Cardiac muscle cell (in vitro differentiated cells and primary cell): ENCODE results near the gene SLC1A2. TPM values are rescaled to one million over a fixed set of nuclear protein-coding genes. Genes with fewer than 3 reads are reported as not detected.
A peak's percentile ranks its signal among the peaks of the same experiment; 100 is the strongest.

Experiments used
- DNase-seq, 2 donors: peaks; one replicate each; pipeline versions ENCODE4 v3.0.0 to v3.0.0-alpha.2; 2010 to 2017; ENCODE audit warnings: low read depth in 1 of 2, low spot score in 1 of 2
- H3K27ac ChIP-seq: fragments of 200-600 bp; sonication (generic); 2 replicates; pipeline ENCODE4 v1.5.1; 2016
- H3K27me3 ChIP-seq: fragments of 200-600 bp; sonication (generic); 2 replicates; pipeline ENCODE4 v1.6.0; 2016; ENCODE audit warnings: control low read depth
- H3K36me3 ChIP-seq: fragments of 200-600 bp; sonication (generic); 2 replicates; pipeline ENCODE4 v1.5.1; 2016; ENCODE audit warnings: control low read depth
- H3K4me1 ChIP-seq: fragments of 200-600 bp; sonication (generic); 2 replicates; pipeline ENCODE4 v1.8.1; 2017; ENCODE audit warnings: low read depth, mild to moderate bottlenecking, mixed run types
- H3K4me3 ChIP-seq: fragments of 200-600 bp; sonication (generic); 2 replicates; pipeline ENCODE4 v1.5.1; 2016; ENCODE audit warnings: mild to moderate bottlenecking
- H3K9me3 ChIP-seq: fragments of 200-600 bp; sonication (generic); 2 replicates; pipeline ENCODE4 v1.5.1; 2017; ENCODE audit warnings: low read depth, mild to moderate bottlenecking, control low read depth
- polyA plus RNA-seq: library from polyadenylated mRNA; unstranded; fragments of >200 nt; fragmentation: Nextera tagmentation; extraction: Ambion mirVana; gene quantifications from 2 replicates; pipeline ENCODE4 v1.2.1, GENCODE V29; 2016
- total RNA-seq: library from RNA; depleted of rRNA; stranded (reverse); fragments of >200 nt; gene quantifications from 2 replicates; pipeline ENCODE4 v1.2.3, GENCODE V29; 2016
- TF ChIP-seq, protein P1 (sequence below): IDR thresholded peaks from 2 replicates; pipeline ENCODE4 v1.5.1; 2012; ENCODE audit warnings: low read depth, mild to moderate bottlenecking, low read length

SLC1A2 gene
- total and polyA plus RNA-seq, 2 experiments from 2014 or later, result 0.76 to 1.3 TPM

DNA sequence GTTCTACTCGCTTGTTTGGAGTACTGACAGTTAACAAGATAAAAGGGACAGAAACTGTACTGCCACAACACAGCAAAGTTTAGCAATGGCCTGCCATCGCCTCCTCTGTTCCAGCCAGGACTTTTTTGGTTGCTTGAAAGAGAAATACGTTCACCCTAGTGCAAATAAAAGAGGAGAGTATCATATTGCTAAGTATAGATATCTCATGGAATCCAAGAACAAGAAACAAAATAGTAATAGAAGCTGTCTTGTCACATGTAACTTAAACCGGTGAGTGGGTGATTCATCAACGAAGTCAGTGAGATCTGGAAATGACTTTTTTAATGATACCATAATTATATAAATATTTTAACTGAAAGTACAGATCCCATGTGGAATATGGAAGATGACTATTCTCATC, 35.4 kb downstream of the SLC1A2 start:
- Histone ChIP-seq H3K4me3 (no peak overlapping the region), H3K9me3 (no peaks in the 10 kb centered on the region), H3K27me3 (no peaks in the 10 kb centered on the region), H3K27ac (no peak overlapping the region), H3K36me3 (no peaks in the 10 kb centered on the region), H3K4me1 (peaks cover 17% of the 10 kb centered on the region)
- DNase-seq, result no peak
- TF ChIP-seq, protein P1, sequence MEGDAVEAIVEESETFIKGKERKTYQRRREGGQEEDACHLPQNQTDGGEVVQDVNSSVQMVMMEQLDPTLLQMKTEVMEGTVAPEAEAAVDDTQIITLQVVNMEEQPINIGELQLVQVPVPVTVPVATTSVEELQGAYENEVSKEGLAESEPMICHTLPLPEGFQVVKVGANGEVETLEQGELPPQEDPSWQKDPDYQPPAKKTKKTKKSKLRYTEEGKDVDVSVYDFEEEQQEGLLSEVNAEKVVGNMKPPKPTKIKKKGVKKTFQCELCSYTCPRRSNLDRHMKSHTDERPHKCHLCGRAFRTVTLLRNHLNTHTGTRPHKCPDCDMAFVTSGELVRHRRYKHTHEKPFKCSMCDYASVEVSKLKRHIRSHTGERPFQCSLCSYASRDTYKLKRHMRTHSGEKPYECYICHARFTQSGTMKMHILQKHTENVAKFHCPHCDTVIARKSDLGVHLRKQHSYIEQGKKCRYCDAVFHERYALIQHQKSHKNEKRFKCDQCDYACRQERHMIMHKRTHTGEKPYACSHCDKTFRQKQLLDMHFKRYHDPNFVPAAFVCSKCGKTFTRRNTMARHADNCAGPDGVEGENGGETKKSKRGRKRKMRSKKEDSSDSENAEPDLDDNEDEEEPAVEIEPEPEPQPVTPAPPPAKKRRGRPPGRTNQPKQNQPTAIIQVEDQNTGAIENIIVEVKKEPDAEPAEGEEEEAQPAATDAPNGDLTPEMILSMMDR, result no peak

DNA sequence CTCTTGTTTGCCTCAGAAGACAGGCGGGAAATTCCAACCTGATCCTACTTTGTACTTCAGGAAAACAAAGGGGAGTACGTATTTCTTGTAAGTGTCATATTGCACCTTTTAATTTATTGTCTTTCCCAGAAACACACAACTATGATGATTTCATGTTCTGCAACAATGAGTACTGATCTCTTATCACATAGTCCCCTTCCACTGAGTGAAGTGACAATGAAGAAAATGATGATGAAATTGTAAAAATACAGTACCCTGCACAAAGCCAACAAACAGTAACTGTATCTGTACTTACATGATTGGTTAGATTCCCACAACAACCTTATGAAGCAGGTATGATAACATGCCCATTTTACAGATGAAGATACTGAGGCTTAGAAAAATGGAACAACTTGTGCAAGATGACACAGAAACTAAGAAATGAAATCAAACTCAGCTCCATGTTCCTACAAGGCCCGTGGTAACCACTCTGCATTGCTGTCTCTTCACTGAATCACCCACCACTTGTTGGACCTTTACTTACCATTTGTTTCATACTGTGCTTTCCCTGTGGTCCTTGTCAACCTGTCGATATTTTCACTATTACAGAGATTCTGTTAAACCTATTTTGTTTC, 37.5 kb downstream of the SLC1A2 start:
- TF ChIP-seq, protein P1, result no peak
- H3K36me3 ChIP-seq, result no peaks in the 10 kb centered on the region
- no peaks in the 10 kb centered on the region for H3K27me3 ChIP-seq
- no peak overlapping the region for H3K27ac ChIP-seq
- DNase-seq, result no peak
- H3K9me3 ChIP-seq, result no peaks in the 10 kb centered on the region
- no peak overlapping the region for H3K4me3 ChIP-seq
- peaks cover 23% of the 10 kb centered on the region for H3K4me1 ChIP-seq

DNA sequence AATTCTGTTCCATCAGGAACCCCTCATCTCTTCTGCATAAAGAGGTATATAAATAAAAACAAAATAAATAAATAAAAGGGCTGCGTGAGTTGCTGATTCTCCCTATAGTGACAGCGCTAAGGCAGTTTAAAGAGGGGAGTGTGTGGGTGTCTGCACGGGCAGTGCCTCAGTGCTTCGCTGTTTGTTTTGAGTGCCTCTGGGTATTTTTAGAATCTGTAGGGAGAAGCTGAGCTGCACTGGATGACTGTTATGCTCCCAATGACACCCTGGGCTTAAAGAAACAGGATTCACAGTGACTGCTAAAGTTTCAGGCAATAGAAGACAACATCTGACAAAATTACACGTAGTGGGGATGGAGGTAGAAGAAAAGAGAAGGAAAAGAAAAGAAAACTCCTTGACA, 38.8 kb downstream of the SLC1A2 start:
- TF ChIP-seq, protein P1, result no peak

DNA sequence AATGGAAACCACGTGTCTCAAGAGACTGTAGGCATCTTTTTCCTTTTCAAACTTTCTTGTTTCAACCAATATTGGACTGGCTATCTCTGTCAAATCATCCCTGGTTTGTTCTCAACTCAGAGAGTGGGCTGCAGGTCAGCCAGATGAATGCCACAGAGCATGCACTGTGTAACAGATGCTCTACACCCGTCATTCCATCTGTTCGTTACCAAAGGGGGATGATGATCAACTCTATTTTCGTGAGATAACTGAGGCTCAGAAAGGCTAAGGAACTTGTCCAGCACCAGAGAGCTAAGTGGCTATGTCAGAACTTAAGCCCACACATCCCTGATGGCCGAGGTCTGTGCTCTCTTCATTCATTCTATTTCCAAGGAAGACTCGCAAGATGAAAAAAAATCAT, 42.1 kb downstream of the SLC1A2 start:
- no peak overlapping the region for H3K4me3 ChIP-seq
- H3K9me3 ChIP-seq, result no peaks in the 10 kb centered on the region
- H3K27ac ChIP-seq, result no peak overlapping the region
- DNase-seq, result no peak
- H3K27me3 ChIP-seq, result no peaks in the 10 kb centered on the region
- TF ChIP-seq, protein P1, result no peak
- H3K36me3 ChIP-seq, result no peaks in the 10 kb centered on the region
- peaks cover 23% of the 10 kb centered on the region for H3K4me1 ChIP-seq

More for the DNA sequence above, 38.8 kb downstream of the SLC1A2 start:
- H3K36me3 ChIP-seq, result no peaks in the 10 kb centered on the region
- peak in 1 of 2 donors; percentile 55 for DNase-seq
- no peak overlapping the region for H3K4me3 ChIP-seq
- no peaks in the 10 kb centered on the region for H3K27me3 ChIP-seq
- H3K27ac ChIP-seq, result peak overlapping the region; percentile 36
- H3K4me1 ChIP-seq, result peaks cover 23% of the 10 kb centered on the region
- no peaks in the 10 kb centered on the region for H3K9me3 ChIP-seq

DNA sequence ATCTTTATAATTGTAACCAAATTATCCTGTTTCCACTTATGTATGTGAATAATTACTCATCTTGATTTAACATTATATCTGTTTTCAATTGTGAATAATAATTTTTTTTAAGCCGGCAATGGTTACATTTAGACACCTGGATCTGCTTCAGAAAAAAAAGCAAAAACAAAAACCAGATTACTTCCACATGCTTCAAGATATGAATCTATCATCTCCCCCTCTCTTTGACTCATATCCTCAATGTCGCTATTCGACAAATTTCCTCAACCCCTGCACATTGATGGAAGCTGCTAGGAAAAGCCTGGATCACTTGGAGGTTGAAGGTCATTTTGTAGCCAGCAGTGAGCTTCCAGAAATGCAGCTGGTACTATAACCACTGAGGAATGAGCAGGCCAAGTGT, 42.7 kb downstream of the SLC1A2 start:
- TF ChIP-seq, protein P1, result no peak
- no peaks in the 10 kb centered on the region for H3K9me3 ChIP-seq
- no peaks in the 10 kb centered on the region for H3K27me3 ChIP-seq
- peaks cover 23% of the 10 kb centered on the region for H3K4me1 ChIP-seq
- H3K27ac ChIP-seq, result no peak overlapping the region
- no peak overlapping the region for H3K4me3 ChIP-seq
- DNase-seq, result no peak
- no peaks in the 10 kb centered on the region for H3K36me3 ChIP-seq
